NCI-H2081 (cell line): ENCODE measurements around the gene INAFM1.
"Not testable (repeated sequence)": the region's sequence is repeated elsewhere in the genome, so short reads cannot be mapped to it uniquely, and the experiment has no call there.

Experiments used
- DNase-seq, 2 experiments: peaks; one replicate each; lab custom pipeline; 2025; lab: John Stamatoyannopoulos, UW

Gene INAFM1

DNA sequence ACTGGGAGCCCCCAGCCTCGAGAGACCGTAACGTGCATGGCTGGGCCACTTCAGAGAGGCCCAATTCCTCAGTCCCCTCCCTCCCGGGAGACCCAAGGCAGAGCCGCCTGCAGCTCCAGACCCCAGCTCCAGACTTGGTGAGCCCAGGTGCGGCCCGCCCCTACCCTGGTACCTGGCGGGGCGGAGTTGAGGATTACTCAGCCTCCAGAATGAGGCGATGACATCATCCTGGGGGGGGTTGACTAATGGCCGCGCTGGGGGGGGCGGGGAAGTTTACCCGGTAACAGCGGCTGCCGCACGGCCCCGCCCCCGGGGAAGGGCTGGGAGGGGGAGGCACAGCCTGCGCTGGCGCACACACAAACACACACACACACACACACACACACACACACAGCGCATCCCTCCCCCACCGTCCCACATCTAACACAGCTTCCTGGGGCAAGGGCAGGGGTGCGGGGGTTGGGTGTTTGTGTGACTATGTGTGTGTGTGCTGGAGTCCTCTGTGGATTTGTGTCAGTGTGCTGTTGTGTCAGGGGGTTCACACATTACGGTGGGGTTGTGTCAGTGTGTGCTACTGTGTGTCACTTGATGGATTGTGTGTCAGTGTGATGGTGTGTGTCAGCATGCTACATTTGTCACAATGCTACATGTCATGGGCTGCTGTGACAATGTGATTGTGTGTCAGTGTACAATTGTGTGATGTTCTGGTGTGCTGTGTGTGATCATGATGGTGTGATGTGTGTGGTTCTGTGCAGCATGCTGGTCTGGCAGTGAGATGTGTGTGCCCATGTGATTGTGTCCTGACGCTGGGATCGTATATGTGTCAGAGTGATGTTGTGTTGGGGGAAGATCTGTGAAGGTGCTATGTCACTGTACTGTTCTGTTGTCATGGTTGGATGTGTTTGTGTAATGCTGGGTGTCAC, 33.4 kb upstream of the INAFM1 start:
- peak; percentile 83 to 88 for DNase-seq

DNA sequence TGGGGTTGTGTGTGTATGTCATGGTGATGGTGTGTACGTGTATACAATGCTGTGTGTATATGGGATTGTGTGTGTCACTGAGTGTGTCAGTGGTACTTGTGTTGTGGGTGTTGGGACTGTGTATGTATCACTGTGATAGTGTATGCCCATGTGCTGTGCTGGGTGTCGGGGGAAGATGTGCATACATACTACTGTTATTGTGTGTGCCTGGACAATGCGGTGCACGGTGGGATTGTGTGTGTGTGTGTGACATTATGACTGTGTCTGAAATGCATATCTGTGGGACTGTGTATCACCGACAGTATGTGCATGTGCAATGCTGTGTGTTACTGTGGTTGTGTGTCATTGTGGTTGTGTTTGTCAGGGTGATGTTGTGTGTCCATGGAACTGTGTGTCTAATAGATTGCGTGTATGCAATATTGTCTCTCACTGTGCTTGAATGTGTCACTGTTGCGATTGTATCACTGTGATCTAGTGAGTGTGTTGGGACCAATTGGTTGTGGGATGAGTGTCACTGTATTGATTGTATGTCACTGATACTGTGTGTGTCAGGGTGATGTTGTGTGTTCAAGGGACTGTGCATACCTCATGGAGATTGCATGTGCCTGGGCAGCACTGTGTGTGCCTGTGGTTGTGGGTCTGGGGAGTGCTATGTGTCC, 32.6 kb upstream of the INAFM1 start:
- DNase-seq, result no peak

DNA sequence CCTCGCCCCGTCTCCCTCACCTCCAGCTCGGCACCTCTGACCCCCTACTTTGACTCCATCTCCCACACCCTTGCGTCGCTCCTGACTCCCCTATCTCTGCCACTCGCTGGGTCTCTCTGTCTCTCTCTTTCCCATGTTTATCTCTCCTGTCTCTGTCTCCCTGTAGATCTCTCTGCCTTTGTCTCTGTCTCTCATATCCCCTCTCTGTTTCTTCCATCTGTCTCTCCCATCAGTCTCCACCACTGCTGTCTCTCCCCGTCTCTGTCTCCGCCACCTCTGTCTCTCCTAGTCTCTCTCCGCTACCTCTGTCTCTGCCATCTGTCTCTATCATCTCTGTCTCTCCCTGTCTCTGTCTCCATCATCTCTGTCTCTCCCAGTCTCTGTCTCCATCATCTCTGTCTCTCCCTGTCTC, 31.3 kb upstream of the INAFM1 start:
- no peak for DNase-seq

DNA sequence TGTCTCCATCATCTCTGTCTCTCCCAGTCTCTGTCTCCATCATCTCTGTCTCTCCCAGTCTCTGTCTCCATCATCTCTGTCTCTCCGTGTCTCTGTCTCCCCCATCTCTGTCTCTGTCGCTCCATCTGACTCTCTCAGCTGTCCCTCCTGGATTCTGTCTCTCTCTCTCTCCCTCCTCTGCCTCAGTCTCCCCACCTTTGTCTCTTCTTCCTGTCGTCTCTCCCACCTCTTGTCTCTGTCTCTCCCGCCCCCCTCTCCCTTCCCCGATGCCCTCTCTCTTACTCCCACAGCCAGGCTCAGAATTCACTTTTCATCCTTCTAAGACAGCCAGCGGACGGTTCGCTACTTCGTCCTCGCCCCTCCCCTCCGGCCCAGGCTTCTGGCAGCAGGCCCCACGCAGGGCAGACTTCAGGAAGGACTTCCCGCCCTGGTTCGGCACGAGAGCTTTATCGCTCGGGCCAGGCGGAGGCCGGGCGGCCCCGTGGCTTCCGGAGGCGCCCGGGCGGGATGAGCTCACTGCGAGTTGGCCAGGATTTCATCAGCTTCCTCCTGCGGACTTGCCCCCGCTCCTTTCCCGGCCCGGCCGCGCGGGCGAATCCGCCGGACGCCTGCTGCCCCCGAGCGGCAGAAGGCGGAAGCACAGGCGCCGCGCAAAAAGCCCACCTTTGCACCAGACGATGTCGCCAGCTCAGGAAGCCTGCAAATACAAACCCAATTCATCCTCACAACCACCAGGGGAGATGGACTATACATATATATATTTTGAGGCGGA, 30.7 kb upstream of the INAFM1 start:
- peak; percentile 81 to 85 for DNase-seq

DNA sequence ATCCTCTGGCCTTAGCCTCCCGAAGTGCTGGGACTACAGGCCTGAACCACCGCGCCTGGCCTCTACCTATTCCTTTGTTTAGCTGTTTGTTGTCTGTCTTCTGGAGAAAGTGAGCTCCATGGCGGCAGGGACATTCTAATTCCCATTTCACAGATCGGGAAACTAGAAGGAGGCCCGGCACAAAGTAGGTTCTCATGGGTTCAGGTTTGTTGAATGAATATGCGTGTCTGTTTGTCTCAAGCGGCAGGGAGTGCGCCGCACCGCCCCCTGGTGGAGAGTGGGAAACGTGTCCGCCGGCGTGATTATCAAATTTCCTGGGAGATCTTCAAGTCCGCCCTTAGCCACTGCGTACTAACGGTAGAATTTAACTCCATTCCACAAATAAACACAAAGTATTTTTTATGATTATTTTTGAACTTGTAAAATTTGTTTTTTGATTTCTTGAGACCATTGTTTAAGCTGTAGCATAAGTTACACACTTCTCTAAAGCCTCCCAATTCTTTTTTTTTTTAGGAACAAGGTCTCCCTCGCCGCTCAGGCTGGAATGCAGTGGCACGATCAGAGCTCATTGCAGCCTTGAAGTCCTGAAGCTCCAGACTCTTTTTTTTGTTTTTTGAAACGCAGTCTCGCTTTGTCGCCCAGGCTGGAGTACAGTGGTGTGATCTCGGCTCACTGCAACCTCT, 27.2 kb upstream of the INAFM1 start:
- peak in 1 of 2 experiments; percentile 11 for DNase-seq

DNA sequence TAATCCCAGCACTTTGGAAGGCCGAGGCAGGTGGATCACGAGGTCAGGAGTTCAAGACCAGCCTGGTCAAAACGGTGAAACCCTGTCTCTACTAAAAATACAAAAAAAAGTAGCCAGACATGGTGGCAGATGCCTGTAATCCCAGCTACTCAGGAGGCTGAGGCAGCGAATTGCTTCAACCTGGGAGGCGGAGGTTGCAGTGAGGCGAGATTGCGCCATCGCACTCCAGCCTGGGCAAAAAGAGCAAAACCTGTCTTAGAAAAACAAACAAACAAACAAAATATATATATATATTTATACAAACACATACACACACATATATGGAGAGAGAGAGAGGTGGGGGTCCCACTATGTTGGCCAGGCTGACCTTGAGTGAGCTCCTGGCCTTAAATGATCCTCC, 21.7 kb upstream of the INAFM1 start:
- DNase-seq, result not testable (repeated sequence)

DNA sequence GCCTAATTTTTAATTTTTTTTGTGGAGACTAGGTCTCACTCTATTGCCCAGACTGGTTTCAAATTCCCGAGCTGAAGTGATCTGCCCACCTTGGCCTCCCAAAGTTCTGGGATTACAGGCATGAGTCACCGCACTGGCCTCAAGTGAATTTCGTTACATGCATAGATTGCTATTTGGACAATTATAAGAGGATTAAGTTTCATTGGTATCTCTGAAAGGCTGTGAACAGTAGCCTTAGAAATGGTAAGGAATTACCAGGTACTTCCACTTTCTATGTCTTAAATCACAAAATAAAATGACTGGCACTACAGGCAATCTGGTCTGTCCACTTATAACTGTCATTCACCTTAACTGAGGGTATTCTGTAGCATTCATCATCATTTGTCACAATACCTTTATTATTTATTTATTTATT, 21.2 kb upstream of the INAFM1 start:
- no peak for DNase-seq

DNA sequence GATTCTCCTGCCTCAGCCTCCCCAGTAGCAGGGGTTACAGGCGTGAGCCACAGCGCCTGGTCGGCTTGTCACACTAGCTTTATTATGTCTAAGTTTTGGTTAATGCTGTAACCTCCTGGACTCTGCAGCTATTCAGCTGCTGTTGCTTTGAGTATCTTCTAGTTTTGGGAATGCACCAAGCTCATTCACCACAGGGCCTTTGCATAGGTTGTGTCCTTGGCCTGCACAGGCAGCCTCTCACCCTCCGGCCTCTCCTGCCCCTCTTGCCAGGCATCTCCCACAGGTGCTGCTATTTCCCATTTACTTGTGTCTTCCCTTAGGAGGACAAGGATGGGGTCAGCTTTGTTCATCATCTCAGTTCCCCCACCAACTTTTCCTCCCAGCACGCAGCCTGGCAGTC, 20.7 kb upstream of the INAFM1 start:
- no peak for DNase-seq

DNA sequence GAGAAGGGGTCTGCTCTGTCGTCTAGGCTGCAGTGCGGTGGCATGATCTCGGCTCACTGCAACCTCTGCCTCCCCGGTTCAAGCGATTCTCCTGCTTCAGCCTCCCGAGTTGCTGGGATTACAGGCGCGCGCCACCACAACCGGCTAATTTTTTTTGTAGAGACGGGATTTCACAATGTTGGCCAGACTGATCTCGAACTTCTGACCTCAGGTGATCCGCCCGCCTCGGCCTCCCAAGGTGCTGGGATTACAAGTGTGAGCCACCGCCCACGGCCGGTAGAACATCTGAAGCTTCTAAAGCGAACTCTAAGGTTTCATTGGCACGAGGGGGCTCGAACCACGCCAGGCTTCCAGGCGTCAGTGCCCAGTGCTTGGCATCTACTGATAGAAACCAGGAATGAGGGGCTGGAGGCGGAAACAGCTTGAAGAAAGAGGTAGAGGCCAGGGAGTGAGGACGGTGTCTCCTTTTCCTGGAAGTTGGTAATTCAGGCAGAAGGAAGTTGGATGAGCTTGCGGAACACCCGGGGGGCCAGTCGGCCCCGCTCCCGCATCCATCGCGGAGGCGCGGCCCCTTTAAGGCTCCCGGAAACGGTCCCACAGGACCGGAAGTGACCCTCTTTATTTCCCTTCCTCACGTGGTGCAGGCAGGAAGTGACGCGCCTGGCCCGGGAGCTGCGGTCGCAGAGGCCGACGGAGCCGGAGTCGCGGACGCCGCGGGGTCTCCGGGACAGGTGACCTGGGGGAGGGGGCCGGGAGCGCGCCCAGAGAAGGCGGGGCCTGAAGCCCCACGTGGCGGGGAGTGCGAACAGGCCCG, 18.6 kb upstream of the INAFM1 start, which contains the start of gene CCDC9:
TSS of gene CCDC9 (plus strand) at position 647 of the 814 bp plus-strand sequence. CDS start 1,876 bp downstream, outside the sequence.
- peak; percentile 96 to 98 for DNase-seq

DNA sequence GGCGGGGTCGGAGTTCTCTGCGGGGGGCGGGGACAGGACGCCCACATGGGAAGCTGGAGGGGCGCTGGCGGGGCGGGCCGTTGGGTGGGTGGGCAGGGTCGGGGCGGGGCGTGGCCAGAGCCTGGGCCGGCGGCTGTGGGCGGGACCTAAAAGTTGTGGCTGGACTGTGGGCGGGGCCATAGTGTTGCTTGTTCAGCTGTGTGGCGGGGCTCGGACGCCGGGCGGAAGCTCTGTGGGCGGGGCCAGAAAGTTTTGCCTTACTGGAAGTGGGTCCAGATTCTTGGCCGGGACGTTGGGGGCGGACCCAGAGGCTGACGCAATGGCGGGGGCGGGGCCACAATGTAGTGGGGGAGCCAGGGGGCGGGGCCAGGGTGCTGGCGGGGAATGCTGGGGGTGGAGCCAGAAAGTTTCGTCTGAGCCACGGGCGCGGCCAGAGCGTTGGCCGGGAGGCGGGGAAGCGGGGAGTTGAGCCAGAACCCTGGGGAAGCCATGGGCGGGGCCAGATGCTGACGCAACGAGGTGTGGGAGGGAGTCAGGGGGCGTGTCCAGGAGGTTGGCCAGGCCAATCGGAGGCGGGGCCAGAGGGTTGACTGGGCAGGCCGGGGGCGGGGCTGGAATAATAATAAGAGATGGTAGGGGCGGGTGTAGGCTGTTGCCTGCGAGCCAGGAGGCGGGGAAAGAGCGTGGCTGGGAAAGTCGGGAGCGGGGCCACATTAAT, 17.8 kb upstream of the INAFM1 start:
- peak; percentile 96 to 100 for DNase-seq

DNA sequence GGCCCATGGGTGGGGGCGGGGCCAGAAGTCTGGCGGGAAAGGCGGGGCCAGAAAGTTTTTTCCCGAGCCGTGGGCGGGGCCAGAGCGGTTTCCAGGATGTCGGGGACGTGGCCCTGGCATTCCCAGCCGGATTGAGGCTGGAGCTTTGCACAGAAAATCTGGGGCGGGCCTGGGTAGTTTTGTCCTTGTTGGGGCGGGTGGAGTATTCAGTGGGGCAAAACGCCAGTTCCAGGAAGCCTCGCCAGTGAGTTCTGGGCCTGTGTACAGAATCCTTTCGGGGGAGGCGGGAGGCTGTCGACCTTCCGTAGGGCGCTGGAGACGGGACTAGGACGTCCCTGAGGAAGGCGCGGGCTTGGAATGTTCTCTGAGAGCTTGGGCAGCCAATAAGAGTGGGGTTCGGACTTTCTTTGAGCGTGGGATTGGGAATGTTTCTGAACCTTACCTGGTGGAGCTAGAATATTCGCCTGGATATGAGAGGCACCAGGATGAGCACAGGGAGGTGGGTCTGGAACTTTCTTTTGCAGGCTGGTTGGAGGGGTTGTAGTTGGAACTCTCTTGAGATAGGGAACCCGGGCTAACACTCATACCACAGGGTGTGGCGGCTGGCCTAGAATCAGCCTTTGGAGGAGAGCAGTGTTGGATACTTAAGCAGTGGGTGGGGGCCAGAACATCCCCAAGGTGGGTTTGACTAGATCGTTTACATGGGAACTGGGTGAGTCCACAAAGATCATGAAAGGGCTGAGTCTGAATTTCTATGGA, 17.1 kb upstream of the INAFM1 start:
- DNase-seq, result no peak

DNA sequence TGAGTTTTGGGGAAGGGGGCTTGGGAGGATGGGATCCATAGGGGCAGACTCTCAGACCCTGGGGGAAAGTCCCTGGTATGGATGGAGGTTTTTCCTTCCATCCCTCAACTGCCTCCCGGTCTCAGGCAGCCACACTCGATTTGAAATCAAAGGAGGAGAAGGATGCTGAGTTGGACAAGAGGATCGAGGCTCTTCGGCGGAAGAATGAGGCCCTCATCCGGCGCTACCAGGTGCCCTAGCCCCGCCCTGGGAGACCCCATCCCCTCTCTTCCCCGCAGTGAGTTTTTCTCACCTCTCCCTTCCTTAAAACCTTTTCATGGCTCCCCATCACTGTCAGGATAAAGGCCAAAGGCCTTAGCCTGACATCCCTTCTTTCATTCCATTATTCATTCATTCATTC, 16.3 kb upstream of the INAFM1 start:
- no peak for DNase-seq

DNA sequence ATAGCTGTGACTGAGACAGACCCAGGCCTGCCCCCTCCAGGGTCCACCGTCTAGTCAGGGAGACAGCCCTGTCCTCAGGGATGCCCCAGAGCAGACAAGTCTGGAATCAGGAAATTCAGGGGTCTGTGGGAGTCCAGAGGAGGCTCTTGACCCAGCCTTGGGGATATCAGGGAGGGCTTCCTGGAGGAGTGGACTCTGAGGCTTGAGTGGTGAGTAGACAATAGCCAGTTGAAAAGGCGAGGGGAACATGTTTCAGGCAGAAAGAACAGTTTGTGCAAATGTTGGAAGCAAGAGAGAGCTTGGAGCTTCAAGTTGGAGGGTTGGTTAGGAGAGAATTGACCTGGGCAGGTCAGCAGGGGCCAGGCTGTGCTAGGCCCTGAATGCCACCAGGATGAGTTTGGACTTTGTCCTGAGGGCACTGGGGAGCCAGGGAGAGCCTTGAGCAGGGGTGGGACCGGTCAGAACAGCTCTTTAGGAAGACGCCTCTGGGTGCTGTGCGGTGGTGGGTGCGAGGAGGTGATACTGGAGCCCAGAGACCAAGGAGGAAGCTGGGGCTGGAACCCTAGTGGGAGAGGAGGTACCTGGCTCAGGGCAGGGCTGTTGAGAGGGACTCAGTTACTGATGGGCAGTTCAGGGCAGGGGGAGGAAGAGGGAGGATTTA, 15.7 kb upstream of the INAFM1 start:
- no peak for DNase-seq

DNA sequence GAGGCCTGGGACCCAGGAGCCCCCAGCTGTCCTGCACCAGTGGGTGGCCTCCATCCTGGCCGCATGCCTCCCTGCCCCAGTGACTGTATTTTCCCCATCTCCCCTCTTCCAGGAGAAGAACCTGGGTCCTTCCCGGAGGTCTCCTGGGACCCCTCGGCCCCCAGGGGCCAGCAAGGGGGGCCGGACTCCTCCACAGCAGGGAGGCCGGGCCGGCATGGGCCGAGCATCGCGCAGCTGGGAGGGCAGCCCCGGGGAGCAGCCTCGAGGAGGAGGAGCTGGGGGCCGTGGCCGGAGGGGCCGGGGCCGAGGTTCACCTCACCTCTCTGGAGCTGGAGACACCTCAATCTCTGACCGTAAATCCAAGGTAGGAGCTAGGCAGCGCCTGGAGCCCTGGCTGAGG, 14.2 kb upstream of the INAFM1 start:
- no peak for DNase-seq

DNA sequence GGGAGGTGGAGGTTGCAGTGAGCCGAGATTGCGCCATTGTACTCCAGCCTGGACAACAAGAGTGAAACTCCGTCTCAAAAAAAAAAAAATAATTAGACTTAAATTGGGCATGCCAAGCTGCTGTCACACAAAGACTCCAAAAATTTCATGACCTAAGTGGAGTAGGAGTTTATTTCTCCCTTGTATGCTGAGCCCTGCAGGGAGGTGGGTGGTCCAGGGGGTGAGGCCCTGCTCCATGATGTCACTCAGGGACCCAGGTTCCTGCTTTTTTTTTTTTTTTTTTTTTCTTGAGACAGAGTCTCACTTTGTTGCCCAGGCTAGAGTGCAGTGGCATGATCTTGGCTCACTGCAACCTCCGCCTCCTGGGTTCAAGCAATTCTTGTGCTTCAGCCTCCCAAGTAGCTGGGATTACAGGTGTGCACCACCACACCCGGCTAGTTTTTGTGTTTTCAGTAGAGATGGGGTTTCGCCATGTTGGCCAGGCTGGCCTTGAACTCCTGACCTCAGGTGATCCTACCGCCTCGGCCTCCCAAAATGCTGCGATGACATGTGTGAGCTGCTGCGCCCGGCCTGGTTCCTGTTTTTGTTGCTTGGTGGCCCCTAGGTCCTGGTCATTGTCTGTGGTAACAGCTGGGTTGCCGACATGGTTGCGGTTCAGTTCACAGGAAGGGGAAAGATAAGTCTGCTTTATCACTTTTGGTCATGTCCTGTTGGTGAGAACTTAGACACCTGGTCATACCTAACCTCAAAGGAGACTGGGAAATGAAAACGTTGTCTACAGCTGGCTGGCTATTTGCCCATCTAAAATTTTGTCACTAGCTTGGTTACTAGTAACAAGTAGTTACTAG, 12.5 kb upstream of the INAFM1 start:
- DNase-seq, result not testable (repeated sequence)

DNA sequence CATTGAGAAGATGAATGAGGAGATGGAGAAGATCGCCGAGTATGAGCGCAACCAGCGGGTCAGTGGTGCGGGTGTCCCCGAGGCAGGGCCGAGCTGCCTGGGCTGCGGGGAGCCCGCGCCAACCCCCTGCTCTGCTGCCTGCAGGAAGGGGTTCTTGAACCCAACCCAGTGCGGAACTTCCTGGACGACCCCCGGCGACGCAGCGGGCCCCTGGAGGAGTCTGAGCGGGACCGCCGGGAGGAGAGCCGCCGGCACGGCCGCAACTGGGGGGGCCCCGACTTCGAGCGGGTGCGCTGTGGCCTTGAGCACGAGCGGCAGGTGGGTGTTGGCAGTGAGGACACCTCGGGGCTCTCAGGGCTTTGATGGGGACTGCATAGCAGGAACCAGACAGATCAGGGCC, 10.1 kb upstream of the INAFM1 start:
- no peak for DNase-seq

DNA sequence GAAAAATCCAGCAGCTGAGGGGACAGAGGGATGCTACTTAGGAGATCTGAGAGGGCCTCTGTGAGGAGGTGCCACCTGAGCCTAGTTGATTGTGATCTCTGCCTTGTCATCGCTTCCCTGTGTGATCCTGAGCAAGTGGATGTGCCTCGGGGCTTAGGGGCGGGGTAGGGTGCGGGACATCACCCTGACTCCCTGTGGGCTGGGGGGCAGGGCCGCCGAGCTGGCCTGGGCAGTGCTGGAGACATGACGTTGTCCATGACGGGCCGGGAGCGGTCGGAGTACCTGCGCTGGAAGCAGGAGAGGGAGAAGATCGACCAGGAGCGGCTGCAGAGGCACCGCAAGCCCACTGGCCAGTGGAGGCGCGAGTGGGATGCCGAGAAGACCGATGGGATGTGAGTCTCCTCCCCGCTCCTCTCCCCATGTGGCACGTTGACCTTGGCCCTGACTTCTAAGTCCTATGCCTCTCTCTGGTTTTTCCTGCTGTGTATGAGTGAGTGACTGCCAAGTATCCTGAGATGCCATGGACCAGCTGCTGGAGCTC, 8.2 kb upstream of the INAFM1 start:
- no peak for DNase-seq

DNA sequence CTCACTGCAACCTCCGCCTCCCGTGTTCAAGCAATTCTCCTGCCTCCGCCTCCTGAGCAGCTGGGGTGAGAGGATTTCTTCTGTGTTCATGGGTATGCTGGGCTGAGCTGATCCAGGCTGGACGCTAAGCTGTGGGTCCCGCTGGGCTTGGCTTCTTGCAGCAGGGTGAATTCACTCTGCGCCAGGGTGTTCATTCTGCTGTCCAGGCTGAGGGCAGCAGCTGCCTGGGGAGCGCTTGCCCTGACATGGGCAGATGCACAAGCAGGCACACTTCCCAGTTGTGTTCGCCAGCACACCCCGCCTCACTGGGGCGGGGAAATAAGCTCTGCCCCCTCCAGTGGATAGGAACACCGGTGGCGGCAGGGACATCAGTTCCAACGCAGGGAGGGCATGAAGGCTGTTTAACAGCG, 7.3 kb upstream of the INAFM1 start:
- no peak for DNase-seq
